Measurements from ENCODE around the gene NEUROD2. TPM values are rescaled to one million over a fixed set of nuclear protein-coding genes. Genes with fewer than 3 reads are reported as not detected.

NEUROD2 gene
- total and polyA plus RNA-seq, 9 donors, result not detected

- intact Hi-C loops (cut with DNase I), result no loop called here
- Histone ChIP-seq H3K4me3 (no peak overlapping the region), H3K27me3 (no peaks in the 10 kb centered on the region), H3K36me3 (no peaks in the 10 kb centered on the region), H3K4me1 (ENCODE audit: insufficient read depth) (peaks cover 8% of the 10 kb centered on the region), H3K9me3 (no peaks in the 10 kb centered on the region), H3K27ac (no peak overlapping the region)
- TF ChIP-seq EP300 (IDR thresholded peaks at IDR 0.05) (no peak), POLR2A (IDR thresholded peaks at IDR 0.05) (no peak)
- TF ChIP-seq, protein P1, sequence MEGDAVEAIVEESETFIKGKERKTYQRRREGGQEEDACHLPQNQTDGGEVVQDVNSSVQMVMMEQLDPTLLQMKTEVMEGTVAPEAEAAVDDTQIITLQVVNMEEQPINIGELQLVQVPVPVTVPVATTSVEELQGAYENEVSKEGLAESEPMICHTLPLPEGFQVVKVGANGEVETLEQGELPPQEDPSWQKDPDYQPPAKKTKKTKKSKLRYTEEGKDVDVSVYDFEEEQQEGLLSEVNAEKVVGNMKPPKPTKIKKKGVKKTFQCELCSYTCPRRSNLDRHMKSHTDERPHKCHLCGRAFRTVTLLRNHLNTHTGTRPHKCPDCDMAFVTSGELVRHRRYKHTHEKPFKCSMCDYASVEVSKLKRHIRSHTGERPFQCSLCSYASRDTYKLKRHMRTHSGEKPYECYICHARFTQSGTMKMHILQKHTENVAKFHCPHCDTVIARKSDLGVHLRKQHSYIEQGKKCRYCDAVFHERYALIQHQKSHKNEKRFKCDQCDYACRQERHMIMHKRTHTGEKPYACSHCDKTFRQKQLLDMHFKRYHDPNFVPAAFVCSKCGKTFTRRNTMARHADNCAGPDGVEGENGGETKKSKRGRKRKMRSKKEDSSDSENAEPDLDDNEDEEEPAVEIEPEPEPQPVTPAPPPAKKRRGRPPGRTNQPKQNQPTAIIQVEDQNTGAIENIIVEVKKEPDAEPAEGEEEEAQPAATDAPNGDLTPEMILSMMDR (IDR thresholded peaks at IDR 0.05), result no peak
- DNase-seq, result no peak
- WGBS, 3 donors, result 49 to 58% (median 58%) methylated on average over 7 of the region's 7 CpGs
Observed at GRCh38 chr17:39652587-39653315, 45.0 kb upstream of the NEUROD2 start.

GRCh38 chr17:39651923-39652586 is 44.3 kb upstream of the NEUROD2 start:
- intact Hi-C loops (cut with DNase I), result no loop called here
- Histone ChIP-seq H3K27me3 (no peaks in the 10 kb centered on the region), H3K36me3 (no peaks in the 10 kb centered on the region), H3K27ac (no peak overlapping the region), H3K4me1 (ENCODE audit: insufficient read depth) (peaks cover 8% of the 10 kb centered on the region), H3K4me3 (no peak overlapping the region), H3K9me3 (no peaks in the 10 kb centered on the region)
- TF ChIP-seq EP300 (IDR thresholded peaks at IDR 0.05), result no peak
- TF ChIP-seq, protein P1 (IDR thresholded peaks at IDR 0.05), result no peak
- no peak for TF ChIP-seq POLR2A (IDR thresholded peaks at IDR 0.05)
- 65 to 75% (median 71%) methylated on average over 8 of the region's 8 CpGs for WGBS, 3 donors
- no peak for DNase-seq

DNA sequence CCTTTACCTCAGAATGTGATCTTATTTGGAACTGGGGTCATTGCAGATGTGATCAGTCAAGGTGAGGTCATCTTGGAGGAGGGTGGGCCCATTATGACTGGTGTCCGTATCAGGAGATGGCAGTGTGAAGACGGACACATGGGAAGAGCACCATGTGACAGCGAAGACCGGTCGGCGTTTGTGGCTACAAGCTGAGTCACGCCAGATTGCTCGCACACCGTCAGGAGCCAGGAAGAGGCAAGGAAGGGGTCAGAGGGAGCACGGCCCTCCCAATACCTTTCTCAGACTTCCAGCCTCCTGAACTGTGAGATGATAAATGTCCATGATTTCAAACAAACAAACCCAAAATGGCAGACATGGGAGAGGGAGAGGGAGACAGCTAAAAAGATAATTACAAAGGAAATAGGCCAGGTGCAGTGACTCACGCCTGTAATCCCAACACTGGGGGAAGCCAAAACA is 42.4 kb upstream of the NEUROD2 start:
- no peak for TF ChIP-seq POLR2A (IDR thresholded peaks at IDR 0.05)
- no peak for TF ChIP-seq EP300 (IDR thresholded peaks at IDR 0.05)
- Histone ChIP-seq H3K9me3 (no peaks in the 10 kb centered on the region), H3K4me3 (no peak overlapping the region), H3K27me3 (no peaks in the 10 kb centered on the region), H3K36me3 (no peaks in the 10 kb centered on the region), H3K27ac (no peak overlapping the region), H3K4me1 (ENCODE audit: insufficient read depth) (peaks cover 8% of the 10 kb centered on the region)
- WGBS, 3 donors, result 86 to 92% (median 87%) methylated on average over 11 of the region's 11 CpGs
- intact Hi-C loops (cut with DNase I), result no loop called here
- DNase-seq, result no peak

GRCh38 chr17:39648616-39649366 is 41.1 kb upstream of the NEUROD2 start:
- TF ChIP-seq POLR2A (IDR thresholded peaks at IDR 0.05) (no peak), EP300 (IDR thresholded peaks at IDR 0.05) (no peak)
- TF ChIP-seq, protein P1 (IDR thresholded peaks at IDR 0.05), result no peak

More at GRCh38 chr17:39648616-39649366, 41.1 kb upstream of the NEUROD2 start:
- Histone ChIP-seq H3K4me3 (no peak overlapping the region), H3K9me3 (no peaks in the 10 kb centered on the region), H3K4me1 (ENCODE audit: insufficient read depth) (peaks cover 8% of the 10 kb centered on the region), H3K27ac (no peak overlapping the region), H3K36me3 (no peaks in the 10 kb centered on the region), H3K27me3 (no peaks in the 10 kb centered on the region)
- DNase-seq, result no peak
- intact Hi-C loops (cut with DNase I), result no loop called here
- WGBS, 3 donors, result 76 to 78% (median 76%) methylated on average over 15 of the region's 15 CpGs
